HG03378 (cell line): ENCODE data around the gene C9orf152.
"Not testable (repeated sequence)": the region's sequence is repeated elsewhere in the genome, so short reads cannot be mapped to it uniquely, and the experiment has no call there.

Source experiments
- ATAC-seq: cut with Tn5 transposase; IDR thresholded peaks from one replicate; pipeline ENCODE4 v1.9.1; 2021; ENCODE audit warnings: mild to moderate bottlenecking, moderate library complexity; ENCODE audit not compliant: unreplicated experiment

Gene C9orf152, protein sequence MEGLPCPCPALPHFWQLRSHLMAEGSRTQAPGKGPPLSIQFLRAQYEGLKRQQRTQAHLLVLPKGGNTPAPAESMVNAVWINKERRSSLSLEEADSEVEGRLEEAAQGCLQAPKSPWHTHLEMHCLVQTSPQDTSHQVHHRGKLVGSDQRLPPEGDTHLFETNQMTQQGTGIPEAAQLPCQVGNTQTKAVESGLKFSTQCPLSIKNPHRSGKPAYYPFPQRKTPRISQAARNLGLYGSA

DNA sequence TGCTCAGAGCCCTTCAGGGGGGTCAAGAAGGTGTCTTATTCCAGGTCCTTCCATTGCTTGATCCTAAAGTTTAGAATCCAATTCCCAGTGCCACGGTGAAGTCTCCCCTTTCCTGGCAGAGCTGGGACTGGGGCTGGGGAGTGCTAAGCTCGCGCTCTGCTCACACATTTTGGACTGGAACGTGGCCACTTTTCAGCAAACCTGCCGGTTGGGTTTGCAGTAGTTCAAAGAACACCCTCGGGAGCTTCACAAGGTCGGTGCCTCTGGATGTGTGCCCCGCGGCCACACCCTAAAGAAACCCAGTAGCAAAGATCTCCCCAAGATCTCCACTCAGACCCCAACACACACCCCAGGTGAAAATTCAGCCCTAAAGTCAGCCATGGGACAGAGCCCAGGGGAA lies at the start of gene C9orf152:
TSS of gene C9orf152 (minus strand) at position 129 of the 400 bp plus-strand sequence. CDS start 580 bp downstream, outside the sequence.
- no peak for ATAC-seq

DNA sequence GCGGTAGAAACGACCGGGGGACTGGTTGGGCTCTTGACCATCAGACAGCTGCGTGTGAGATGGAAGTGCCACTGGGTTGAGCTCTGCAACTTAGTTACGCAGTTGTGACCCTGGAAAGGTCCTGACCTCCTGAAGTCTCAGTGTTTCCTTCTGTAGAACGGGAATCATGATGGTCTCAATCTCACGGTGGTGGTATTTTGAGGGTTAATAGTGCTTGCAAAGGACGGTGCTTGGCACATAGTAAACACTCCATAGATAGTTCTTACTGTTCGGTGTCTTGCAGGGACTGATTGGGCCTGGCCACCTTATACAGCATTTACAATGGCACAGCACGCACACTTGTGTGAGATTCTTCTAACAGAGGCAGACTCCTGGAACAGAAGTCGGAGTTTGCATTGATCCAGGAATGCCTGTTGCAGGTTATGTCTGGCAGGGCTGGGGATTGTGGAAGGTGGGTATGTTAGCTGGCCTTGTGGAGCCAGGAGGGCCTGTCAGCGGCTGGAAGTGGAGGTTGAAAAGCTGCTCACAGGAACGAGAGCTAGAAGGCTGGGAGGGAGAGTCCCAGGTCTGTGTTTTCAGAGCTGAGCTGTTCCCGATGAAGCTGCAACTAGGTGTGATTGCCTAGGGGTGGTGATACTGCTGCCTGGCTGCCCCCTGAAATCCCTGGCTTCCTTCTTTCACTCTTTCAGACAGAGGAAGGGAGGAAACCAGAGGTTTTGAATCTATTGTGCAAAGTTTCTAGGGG lies 49.3 kb upstream of the C9orf152 start:
- ATAC-seq = peak; percentile 5

DNA sequence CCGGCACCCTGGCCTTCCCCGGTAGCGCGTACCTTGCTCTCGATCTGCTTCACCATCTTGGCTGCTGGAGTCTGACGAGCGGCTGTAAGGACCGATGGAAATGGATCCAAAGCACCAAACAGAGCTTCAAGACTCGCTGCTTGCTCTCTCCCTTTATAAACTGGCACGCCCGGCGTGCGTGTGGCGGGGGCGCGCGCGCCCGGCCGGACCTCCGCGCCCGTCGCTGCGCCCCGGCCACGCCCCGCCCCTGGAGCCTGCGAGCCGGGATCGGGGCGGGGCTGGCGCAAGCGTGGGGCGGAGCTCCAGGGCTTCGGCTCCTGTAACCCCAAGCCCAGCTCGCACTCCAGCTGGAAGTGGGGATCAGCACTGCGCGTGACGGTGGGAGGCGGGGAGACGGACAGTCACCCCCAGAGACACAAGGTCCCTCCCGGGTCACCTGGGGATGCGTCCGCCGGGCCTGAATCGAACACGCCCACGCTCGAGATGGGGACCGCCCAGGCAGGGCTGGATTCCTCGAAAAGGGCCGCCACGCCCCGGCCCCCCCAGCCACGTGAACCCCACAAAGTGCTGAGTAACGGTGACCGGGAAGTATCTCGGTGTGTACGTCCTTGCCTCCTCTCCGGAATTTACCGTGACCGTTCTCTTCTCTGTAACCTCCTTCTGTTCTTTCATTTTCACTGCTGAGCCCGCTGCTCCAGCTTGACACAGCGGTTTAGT lies 48.6 kb upstream of the C9orf152 start, which contains the start of gene TXN:
TSS of gene TXN (minus strand) at position 128 of the 717 bp plus-strand sequence. CDS start at position 56, 72 bp downstream.
- peak; percentile 63 for ATAC-seq

DNA sequence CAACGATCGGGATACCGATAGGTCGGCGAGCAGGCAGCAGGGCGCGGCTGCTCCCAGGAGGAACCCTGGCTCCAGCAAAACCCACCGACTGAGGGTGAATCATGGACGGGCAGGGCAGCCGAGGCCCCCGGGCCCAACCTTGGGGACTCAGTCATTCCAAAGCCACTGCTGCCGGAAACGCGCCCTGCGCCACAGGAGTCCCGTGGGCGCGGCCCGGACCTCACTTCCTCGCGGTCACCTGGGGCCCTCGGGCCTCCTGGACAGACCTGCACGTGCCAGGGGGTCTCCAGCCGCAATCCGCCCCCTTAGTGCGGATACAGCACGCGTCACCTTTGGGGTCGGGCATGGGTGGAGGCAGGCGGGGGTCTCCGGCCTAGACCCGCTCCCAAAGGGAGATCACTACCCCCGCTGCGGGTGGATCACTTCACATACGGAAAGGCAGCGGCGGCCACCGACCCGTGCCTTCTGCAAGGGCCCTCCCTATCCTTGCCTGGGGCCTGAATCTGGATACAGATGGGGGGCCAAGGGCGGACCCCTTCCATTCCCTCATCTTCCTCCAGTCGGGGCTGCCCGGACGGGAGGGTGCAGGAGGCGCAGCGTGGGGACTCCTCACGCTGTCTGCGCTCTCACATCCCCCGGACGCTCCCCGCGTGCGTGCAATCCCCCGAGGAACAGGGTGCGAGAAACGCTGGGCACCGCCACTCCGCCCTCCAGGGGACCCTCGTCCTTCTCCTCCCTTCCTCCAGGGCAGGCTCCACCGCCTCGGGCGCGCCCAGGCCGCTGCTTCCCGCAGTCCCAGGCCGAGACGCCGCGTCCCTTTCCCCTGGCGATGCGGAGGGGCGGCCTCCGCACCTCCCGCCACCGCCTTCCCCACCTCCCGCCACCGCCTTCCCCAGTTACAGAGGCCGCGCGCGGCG lies 47.8 kb upstream of the C9orf152 start:
- ATAC-seq = no peak

DNA sequence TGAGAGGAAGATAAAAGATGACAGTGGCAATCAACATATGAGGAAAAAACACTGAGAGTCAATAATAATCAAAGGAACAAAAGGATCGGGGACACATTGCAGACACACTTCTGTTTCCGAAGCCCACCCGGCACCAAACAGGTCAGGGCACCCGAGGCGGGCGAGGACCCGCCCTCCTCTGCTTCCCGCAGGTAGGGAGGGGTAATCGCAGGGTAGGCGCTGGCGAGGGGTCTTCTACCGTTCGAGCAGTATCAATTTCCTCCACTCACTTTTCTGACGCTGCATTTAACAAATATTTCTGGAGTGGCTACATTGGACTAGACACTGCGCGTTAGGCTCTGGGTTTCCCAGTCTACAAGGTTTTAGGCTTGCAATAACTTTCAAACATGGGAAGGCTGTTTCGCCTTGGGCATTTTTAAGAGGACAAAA lies 47.1 kb upstream of the C9orf152 start:
- no peak for ATAC-seq

DNA sequence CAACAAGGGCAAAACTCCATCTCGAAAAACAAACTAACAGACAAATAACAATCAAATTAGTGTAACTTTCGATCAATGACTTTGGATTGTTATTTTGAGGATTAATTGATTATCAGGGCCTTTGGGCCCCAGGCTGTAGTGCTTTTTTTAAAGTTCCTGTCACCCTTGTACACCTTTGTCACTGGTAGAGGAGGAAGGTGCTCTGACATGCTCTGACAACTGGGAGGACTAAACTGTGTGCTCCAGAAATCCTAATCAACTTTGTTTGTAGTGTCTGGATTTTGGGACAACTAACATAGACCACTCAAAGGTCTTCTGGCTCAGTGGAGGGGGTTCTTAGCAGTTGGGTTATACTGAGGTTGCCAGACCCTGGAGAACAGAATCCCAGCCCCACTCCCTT lies 46.5 kb upstream of the C9orf152 start:
- ATAC-seq = no peak

DNA sequence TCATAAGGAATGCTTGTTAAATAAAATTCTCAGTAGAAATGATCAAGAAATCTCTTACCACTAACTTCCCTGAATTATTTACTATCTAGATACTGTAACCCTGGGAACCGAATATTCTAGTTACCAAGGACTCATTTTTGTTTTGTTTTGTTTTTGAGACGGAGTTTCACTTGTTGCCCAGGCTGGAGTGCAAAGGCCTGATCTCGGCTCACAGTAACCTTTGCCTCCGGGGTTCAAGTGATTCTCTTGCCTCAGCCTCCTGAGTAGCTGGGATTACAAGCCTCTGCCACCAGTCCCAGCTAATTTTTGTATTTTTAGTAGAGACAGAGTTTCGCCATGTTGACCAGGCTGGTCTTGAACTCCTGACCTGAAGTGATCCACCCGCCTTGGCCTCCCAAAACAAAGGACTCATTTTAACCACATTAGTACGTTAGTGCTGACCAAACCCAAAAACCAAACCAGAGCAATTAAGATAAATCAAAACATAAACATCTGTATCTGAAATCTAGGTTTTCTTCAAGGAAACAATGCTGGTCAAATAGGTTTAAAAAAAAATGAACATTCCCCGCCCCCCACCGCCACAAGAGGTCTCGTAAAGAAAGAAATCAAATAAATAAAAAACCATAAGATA lies 44.7 kb upstream of the C9orf152 start:
- no peak for ATAC-seq

DNA sequence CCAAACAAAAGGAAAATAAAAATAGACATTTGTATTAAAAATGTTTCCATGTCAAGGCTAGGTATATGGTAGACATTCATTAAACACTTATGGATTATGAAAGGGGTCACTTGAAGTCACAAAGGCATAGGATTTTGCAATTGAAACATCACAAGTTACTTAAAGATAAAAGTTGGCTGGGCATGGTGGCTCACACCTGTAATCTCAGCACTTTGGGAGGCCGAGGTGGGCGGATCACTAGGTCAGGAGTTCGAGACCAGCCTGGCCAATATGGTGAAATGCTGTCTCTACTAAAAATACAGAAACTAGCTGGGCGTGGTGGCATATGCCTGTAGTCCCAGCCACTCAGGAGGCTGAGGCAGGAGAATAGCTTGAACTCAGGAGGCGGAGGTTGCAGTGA lies 43.8 kb upstream of the C9orf152 start:
- not testable (repeated sequence) for ATAC-seq

DNA sequence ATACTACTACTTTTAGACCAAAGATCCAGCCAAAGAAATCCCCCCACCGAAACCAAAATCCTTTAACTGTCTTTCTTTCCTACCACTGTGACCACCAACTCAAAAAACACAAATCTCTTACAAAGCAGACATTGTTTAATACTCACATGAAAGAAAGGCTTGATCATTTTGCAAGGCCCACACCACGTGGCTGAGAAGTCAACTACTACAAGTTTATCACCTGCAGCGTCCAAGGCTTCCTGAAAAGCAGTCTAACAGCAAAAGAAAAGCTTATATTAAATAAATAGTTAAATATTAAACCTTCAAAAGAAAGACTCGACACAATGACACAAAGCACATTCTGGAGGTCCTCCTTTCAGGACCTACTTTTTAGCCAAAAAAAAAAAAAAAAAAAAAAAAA lies 43.3 kb upstream of the C9orf152 start:
- no peak for ATAC-seq

DNA sequence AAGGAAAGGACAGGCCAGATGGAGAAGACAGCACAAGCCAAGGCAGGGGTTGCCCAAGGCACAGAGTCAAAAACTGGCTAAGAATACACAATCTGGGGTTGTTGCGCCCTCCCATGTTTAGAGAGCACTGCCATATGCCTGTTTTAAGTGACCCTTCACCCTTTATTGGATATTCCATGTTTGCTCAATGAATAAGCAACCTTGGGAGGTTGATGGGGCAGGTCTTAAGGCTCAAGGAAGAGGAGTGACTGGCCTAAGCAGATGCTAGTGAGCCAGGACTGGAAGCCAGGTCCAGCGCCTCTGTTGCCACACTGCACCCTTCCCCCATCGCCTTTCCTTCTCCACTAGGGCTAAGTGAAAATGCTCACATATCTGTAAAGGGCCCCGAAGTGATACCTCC lies 41.6 kb upstream of the C9orf152 start:
- ATAC-seq = no peak

DNA sequence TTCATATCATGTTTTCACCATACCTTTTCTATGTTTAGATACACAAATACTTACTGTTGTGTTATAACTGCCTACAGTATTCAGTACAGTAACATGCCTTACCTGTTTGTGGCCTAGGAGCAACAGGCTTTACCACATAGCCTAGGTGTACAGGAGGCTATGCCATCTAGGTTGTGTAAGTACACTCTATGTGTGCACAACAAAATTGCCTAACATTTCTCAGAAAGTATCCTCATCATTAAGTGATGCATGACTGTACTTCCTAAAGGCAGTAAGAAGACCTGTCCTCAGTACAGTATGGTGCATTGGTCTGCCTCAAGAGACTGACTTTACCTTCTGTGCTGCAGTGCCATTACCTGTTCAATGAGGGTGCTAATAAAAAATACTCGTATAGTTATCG lies 40.4 kb upstream of the C9orf152 start:
- ATAC-seq = no peak

DNA sequence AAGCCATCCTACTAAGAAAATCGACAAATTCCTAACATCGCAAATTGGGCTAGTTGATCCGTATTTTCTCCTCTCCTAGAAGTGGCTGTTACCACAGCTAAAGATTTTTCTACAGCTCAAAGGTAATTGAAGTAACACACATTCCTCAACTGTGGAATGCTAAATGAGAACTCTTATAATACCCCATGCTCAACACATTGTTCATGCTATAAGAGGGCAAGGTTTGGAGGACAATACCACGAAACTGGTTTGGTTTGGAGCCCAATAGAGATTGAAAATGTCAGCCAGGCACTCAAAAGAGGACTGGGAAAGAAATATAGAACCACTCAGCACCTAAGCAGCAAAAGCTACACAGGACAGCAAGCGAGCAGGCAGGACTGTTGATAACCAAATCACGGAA lies 38.3 kb upstream of the C9orf152 start:
- ATAC-seq = no peak

DNA sequence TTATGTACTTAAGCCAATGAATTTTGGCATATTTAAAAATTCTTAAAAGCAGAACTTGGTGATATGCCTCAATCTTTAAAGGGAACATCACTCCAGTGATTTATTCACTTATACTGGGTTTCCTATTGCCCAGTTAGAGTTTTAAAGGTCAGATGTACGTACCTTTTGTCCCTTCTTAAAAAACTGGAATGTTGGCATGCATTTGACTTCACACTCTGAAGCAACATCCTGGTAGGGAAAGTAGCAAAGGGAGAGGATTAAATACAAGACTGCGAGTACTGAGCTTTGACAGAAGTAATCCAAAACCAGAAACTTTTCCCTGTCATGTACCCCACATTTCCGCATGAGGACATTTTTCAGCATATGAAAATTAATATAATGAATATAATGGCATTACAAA lies 36.7 kb upstream of the C9orf152 start:
- ATAC-seq = no peak

DNA sequence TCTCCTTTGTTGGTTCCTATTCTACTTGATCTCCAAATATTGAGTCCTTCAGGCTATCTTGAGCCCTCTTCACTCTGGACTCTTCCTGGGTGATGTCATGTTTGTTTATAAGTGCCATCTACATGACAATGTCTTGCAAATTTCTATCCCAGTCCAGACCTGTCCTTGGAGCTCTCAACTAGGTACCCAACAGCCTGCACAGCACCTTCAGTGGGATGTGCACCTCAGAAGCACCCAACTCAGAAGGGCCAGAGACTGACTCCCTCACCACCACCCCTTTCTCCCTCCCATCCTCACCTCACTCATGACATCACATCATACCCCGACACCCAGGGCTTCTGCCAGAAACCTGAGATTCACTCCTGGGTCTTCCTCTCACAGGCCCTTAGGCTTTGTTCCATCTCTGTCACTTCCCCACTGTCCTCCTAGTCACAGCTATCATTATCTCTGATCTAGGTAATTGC lies 33.9 kb upstream of the C9orf152 start:
- ATAC-seq = no peak

DNA sequence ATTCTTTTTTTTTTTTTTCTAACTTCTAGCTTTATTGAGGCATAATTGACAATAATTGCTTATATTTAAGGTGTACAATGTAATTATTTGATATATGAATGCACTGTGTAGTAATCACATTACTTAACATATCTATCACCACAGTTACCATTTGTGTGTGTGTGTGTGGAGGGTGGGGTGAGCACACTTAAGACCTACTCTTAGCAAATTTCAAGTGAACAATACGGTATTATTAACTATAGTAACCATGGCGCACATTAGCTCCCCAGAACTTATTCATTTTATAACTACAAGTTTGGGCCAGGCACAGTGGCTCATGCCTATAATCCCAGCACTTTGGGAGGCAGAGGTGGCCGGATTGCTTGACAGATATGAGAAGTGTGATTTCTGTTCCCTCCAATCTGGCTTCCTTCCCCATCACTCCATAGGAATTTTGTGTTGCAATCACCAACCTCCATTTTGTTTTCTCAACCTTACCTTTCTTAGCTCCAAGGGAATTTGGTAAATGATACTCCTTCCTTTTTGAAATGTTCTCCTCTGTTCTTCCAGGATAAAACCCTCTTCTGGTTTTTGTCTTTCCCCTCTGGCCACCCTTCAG lies 33.4 kb upstream of the C9orf152 start:
- ATAC-seq = no peak

DNA sequence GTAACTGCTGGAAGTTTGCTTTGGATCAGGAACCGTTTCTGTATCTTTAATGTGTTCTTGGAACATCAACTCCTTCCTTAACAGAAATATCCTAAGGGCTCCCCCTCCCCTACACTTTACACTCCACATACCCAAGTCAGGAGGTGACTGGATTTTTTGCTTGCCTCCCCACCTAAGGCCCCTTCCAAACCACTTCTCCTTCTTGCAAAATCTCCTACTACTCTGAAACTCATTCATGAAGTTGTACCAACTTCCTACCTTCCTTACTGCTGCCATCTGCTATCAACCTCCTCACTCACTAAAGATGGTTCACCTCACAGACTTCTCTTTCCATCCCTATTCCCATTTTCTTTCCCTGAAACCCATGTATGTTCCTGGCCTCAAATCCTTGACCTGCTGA lies 32.2 kb upstream of the C9orf152 start:
- ATAC-seq = no peak

DNA sequence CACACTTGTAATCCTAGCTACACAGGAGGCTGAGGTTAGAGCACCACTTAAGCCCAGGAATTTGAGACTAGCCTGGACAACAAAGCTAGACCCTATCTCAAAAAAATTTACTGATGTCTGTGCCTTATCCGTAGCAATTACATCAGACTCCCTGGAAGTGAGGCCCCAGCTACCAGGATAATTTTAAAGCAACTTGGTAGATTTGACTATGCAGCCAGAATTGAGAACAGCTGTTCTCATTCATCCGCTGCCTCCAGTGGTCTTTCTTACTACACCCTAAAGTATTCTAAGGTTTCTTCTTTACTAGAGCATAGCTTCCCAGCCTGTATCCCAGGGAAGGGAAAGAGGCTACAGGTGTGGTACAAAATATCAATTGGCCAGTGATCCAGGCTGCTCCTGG lies 20.4 kb upstream of the C9orf152 start:
- ATAC-seq = no peak

DNA sequence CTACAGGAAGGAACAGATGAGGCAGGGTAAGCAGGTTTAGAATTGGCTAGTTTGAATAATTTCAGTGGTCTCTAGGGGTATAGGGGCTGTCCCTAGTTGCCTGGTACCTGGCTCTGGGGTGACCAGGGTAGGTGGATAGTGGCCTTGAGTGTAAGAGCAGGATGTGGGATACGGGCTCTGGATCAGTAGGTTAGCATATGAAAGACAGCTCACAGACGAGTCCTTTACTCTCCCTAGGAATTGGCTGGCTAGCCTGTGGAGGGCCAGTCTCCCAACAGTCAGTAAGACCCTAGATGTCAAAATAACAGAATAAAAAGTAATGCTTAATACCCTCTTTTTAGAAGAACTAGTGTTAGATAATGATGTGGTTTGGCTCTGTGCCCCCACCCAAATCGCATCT lies 16.6 kb upstream of the C9orf152 start:
- no peak for ATAC-seq

DNA sequence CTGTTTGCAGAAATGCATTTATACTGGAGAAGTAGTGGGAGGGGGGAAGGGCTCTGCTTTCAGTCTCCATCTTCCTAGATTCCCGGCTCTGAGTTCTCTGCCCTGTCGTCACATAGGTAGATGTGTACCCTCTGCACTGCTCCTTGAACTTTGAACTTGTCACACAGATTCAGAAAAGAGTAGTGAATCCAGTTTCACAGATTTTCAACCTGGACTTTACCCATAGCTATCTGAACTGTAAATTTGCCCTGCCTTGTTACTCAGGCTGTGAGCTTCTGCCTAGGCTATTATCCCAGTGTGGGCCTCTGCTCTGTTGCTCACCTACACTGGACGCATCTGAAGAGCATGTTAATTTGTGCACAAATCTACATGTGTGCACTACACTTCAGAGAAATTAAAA lies 12.8 kb upstream of the C9orf152 start:
- ATAC-seq = no peak

DNA sequence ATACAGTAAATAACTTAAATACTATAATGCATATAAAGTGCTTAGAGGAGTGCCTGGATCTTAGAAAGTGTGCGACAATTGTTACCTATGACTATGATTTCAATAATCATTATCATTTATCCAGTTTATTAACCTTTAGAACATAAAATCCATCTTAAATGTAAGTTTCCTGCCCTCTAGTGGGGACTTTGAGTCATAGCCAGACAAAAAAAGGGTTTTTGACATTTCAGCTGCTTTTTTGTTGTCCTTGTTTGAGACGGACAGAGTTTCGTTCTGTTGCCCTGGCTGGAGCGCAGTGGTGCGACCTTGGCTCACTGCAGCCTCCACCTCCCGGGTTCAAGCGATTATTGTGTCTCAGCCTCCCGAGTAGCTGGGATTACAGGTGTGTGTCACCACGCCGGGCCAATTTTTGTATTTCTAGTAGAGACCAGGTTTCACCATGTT lies 9.7 kb upstream of the C9orf152 start:
- no peak for ATAC-seq
